Measurements from ENCODE around the gene AKAP6.

AKAP6 gene

DNA sequence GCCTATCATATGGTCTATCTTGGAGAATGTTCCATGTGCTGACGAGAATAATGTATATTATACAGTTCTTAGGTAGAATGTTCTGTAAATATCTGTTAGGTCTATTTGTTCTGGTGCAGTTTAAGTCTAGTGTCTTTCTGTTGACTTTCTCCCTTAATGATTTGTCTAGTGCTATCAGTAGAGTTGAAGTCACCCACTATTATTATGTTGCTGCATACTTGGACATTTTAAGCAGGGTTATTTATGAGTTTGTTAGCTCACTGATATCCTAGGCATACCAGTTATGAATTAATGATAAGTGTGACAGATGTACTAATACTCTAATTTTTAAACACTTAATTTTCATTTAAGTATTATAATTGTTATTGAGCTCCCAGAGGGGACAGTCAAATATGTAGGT is 292.5 kb downstream of the AKAP6 start:
- H3K9me3 ChIP-seq (ENCODE audit: control insufficient read depth, low read length), result no peaks in the 10 kb centered on the region

DNA sequence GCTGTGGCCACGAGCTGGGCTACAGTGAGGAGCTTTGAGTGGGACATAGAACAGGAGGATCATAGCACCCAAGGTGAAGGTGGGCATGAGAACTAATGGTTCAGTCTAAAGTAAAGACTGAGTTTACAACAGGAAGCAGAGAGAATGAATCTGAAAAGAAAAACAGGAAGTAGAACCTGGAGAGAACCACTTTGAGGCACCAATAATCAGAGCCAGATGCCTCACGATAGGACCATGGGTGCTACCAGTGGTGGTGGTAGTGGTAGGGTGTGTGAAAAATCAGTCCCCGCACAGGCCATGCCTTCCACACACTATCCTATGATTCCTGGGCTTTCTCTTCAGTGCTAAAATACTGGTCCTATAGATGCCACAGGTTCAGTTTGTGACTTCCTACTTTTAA is 293.6 kb downstream of the AKAP6 start:
- Histone ChIP-seq H3K4me2 (ENCODE audit: low read length) (no peak overlapping the region), H3K27ac (no peak overlapping the region), H3K79me2 (no peaks in the 10 kb centered on the region), H3K36me3 (ENCODE audit: control insufficient read depth, insufficient read depth, low read length) (no peaks in the 10 kb centered on the region), H3K9ac (no peak overlapping the region), H3K4me3 (ENCODE audit: low read depth, low read length) (no peak overlapping the region), H3K9me3 (ENCODE audit: control insufficient read depth, low read length) (no peaks in the 10 kb centered on the region), H2AFZ (no peak overlapping the region), H3K4me1 (no peaks in the 10 kb centered on the region), H3K27me3 (ENCODE audit: control insufficient read depth, insufficient read depth, low read length) (no peaks in the 10 kb centered on the region)
- TF ChIP-seq, protein P1, sequence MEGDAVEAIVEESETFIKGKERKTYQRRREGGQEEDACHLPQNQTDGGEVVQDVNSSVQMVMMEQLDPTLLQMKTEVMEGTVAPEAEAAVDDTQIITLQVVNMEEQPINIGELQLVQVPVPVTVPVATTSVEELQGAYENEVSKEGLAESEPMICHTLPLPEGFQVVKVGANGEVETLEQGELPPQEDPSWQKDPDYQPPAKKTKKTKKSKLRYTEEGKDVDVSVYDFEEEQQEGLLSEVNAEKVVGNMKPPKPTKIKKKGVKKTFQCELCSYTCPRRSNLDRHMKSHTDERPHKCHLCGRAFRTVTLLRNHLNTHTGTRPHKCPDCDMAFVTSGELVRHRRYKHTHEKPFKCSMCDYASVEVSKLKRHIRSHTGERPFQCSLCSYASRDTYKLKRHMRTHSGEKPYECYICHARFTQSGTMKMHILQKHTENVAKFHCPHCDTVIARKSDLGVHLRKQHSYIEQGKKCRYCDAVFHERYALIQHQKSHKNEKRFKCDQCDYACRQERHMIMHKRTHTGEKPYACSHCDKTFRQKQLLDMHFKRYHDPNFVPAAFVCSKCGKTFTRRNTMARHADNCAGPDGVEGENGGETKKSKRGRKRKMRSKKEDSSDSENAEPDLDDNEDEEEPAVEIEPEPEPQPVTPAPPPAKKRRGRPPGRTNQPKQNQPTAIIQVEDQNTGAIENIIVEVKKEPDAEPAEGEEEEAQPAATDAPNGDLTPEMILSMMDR (IDR thresholded peaks at IDR 0.05), result no peak

More for the DNA sequence above, 292.5 kb downstream of the AKAP6 start:
- Histone ChIP-seq H3K4me2 (ENCODE audit: low read length) (no peak overlapping the region), H2AFZ (no peak overlapping the region), H3K36me3 (ENCODE audit: control insufficient read depth, insufficient read depth, low read length) (no peaks in the 10 kb centered on the region), H3K27me3 (ENCODE audit: control insufficient read depth, insufficient read depth, low read length) (no peaks in the 10 kb centered on the region), H3K4me3 (ENCODE audit: low read depth, low read length) (no peak overlapping the region), H3K4me1 (no peaks in the 10 kb centered on the region), H3K79me2 (no peaks in the 10 kb centered on the region), H3K27ac (no peak overlapping the region), H3K9ac (no peak overlapping the region)
- TF ChIP-seq, protein P1 (IDR thresholded peaks at IDR 0.05), result no peak

DNA sequence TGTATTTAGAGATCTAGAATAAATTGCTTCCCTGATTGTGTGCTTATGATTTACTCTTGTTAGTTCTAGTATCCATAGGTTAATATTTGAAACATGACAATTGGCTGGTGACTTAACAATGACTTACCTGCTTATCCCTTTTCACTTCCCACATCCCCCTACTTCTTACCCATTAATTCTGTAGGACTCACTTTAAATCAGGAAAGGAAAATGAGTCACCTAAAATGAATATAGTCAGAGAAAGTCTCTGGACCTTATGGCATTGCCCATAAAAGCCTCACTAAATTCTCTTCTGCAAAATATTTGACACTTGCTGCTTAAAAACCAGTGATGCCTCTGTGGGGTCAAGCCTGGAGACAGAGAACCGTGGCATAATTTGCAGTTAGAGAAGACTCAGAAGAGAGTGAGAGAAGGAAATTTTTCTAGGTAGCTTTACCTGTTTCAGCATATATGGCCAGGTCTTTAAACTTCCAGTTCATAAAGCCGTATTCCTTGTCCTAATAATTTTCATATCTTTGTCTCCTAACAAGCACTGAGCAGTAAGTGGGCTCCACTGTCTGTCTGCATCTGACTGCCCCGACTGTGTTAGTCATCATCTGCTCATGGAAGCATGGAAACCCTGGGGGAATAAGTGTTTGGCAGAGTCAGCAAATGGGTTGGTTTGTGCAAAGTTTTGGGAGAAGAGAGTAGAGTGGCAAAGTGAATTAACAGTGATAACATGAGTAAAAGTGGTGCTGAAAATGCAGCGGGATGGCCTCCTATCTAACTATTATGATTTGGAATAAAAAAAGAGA is 294.4 kb downstream of the AKAP6 start:
- Histone ChIP-seq H3K4me2 (ENCODE audit: low read length) (no peak overlapping the region), H3K27ac (no peak overlapping the region), H2AFZ (no peak overlapping the region), H3K9me3 (ENCODE audit: control insufficient read depth, low read length) (no peaks in the 10 kb centered on the region), H3K36me3 (ENCODE audit: control insufficient read depth, insufficient read depth, low read length) (no peaks in the 10 kb centered on the region), H3K4me1 (no peaks in the 10 kb centered on the region), H3K9ac (no peak overlapping the region), H3K4me3 (ENCODE audit: low read depth, low read length) (no peak overlapping the region), H3K27me3 (ENCODE audit: control insufficient read depth, insufficient read depth, low read length) (no peaks in the 10 kb centered on the region), H3K79me2 (no peaks in the 10 kb centered on the region)
- TF ChIP-seq, protein P1 (IDR thresholded peaks at IDR 0.05), result no peak

DNA sequence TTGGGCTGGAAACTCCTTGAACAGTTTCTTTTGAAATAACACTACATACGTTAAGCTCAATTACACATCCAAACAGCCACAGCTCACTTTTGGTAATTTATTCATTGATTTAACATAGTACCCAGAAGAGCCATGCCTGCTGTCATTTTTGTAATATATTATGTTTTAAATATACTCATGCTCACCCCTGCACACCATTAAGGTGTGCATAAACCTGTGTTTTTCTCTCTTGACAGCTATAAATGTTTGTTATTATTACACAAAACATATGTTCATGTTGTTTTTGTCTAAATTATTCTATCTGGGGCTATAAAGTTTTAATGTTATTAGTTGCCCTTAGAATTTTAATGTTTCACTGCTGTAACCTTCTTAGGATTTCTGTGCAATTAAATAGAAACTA is 296.1 kb downstream of the AKAP6 start:
- TF ChIP-seq, protein P1 (IDR thresholded peaks at IDR 0.05), result no peak

More for the DNA sequence above, 296.1 kb downstream of the AKAP6 start:
- Histone ChIP-seq H3K27ac (no peak overlapping the region), H3K36me3 (ENCODE audit: control insufficient read depth, insufficient read depth, low read length) (no peaks in the 10 kb centered on the region), H3K4me2 (ENCODE audit: low read length) (no peak overlapping the region), H3K27me3 (ENCODE audit: control insufficient read depth, insufficient read depth, low read length) (no peaks in the 10 kb centered on the region), H3K79me2 (no peaks in the 10 kb centered on the region), H3K4me1 (no peaks in the 10 kb centered on the region), H2AFZ (no peak overlapping the region), H3K9me3 (ENCODE audit: control insufficient read depth, low read length) (no peaks in the 10 kb centered on the region), H3K4me3 (ENCODE audit: low read depth, low read length) (no peak overlapping the region), H3K9ac (no peak overlapping the region)

All from parathyroid adenoma (tissue), 2 donors.